Stimulated activated CD4-positive, alpha-beta T cell treated with anti-CD3 and anti-CD28 coated beads, Interleukin-2, amount 100 ng/mL, for 48 hours (primary cell): Measurements from ENCODE around the gene BLVRB.
"Not testable (repeated sequence)": the region's sequence is repeated elsewhere in the genome, so short reads cannot be mapped to it uniquely, and the experiment has no call there.

Source experiments
- DNase-seq, 2 donors: peaks; one replicate each; pipeline ENCODE4 v3.0.0-alpha.2; 2020

The BLVRB gene

DNA sequence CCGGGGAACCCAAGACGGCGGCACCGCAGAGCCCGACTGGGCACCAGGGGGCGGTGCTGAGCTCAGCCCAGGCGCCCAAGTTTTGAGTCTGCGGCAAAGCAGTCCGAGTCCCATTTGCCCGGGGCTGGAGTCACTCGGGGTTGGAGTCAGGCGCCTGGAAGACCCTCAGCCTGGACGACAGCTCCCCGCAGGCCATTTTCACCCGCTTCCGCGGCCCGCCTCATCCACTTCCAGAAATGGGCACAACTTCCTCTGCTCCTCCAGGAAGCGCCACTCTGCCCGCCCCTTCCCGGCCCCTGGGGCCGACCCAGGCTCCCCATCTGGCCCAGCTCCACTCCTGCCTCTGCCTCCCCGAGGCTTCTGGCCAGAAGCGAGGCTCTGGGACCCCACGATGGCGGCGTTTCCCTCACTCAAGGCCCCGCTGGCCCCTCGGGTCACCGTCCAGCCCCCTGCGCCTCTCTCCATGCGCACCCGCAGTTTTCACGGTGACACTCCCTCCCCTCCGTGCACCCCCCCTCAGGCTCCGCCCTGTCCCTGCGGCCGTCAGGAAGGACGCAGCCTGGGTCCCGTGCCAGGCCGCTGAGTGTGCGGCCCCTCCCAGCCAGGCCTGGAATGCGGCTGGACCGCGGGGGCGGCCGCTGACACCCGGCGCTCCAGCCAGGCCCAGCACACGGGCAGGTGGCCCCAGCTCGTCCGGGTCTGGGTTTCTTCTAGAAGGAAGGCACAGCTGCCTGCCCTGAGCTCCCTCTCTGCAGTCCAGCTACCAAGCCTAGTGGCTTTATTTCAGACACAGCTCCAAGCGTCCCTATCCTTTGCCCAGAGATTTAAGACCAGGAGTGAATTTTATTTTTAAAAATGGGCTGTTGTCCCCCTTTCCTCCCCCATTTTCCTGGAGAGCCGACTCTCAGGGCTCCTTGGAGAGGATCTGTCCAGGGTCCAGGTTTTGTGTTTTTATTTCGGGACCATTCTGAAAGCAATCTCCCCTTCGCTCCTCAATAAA lies 44.5 kb downstream of the BLVRB start:
- DNase-seq: peak; percentile 62 to 72

GRCh38 chr19:40420451-40420765 lies 45.1 kb downstream of the BLVRB start:
- DNase-seq: no peak

DNA sequence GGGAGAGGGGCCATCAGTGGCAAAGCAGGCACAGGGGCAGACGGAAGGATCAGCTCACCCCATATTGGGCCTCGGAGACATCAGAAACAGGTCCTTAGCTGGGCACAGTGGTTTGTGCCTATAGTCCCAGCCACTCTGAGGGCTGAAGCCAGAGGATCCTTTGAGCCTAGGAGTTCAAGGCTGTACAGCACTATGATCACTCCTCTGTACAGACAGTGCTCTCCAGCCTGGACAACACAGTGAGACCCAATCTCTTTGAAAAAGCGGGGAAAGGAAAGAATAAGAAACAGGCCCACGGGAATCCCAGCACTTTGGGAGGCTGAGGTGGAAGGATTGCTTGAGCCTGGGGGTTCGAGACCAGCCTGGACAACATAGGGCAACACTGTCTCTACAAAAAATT lies 45.8 kb downstream of the BLVRB start:
- no peak for DNase-seq

DNA sequence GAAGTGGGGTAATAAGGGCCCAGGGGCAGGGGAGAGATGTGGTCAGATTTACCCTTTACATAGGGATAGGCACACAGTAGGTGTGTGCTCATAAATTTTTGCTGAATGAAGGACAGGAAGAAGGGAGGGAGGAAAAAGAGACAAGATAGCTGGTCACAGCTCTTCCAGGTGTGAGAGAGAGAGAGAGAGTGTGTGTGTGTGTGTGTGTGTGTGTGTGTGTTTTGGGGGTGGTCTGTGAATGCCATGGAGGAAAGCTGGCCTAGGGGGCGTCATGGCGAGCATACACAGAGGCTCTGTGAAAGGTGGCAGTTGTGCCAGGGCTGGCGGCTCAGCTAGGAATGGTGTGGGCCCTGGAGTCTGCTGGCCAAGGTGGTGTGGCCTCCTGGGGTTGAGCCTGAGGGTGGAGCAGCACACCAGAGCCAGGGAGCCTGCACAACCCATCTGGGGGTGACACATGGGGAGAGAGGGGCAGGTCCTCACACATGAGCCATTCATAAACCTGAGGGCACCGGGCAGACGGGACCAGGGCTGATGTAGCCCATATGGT lies 46.4 kb downstream of the BLVRB start:
- no peak for DNase-seq

DNA sequence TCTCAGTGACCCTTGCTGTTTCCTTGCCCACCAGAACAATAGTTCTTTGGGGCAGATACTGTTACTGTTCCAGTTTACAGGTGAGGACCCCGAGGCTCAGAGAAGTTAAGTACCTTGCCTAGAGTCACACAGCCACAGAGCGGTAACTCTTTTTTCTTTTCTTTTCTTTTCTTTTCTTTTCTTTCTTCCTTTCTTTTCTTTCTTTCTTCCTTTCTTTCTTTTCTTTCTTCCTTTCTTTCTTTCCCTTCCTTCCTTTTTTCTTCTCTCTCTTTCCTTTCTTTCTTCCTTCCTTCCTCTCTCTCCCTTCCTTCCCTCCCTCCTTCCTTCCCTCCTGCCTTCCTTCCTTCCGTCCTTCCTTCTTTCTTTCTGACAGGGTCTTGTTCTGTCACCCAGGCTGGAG lies 47.5 kb downstream of the BLVRB start:
- no peak for DNase-seq

- no peak for DNase-seq
These were observed 47.9 kb downstream of the BLVRB start for GRCh38 chr19:40417643-40417981.

GRCh38 chr19:40416918-40417642 lies 48.5 kb downstream of the BLVRB start:
- DNase-seq: no peak

DNA sequence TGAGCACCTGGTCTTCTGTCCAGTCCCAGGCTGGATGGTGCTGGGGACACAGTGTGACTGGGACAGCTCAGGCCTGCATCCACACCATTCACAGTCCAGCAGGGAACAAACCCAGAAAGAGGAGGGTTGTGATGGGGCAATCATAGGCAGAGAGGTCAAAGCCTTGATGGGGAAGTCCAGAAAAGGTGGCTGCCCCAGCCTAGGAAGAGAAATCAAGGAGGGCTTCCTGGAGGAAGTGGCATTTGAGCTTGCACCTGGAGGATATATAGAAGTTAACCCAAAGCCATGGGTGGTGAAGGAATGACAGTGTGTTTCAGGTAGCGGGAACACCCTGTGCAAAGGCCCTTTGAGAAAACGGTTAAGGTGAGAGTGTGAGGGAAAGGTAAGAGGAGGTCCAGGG lies 49.8 kb downstream of the BLVRB start:
- DNase-seq: no peak

DNA sequence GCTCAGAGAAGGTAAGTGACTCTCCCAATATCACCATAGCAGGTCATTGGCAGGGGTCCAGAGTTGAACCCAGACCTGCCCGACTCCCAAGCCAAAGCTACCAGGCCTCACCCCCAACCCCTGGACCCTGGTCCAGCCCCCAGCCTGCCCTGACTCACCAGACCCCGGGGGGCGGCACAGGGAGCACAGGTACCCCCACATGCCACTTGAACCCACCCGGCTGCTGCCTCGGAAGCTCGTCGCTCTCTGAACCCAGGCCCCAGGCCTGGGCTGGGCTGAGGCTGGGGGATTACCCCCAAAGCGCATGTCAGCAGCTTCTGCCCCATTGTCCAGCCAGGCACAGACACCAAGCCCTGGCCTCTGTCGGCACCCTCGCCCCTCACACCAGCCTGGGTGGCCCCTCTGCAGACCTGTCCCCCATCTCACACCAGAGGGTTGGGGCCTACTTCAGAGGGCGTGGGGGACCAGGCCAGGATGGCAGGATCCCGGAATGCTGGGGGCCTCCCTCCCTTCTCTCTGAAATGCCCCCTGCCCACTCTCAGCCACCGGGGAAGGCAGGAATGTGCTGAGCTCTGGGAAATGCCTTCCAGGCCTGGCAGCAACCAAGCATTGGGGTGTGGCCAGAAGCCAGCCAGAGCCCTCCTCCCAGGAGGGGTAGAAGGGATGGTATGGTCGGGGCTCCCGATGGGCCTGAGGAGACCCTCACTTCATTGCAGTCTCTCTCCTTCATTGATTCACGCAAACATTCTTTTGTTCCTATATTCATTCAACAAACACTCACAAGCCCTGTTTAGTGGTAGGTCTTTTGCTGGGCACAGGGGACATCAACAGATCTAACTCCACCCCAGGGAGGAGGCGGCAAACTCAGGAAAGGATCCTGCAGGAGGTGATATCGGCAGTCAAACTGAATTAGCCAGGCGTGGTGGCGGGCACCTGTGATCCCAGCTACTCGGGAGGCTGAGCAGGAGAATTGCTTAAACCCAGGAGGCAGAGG lies 50.7 kb downstream of the BLVRB start:
- no peak for DNase-seq

- no peak for DNase-seq
These were observed 52.2 kb downstream of the BLVRB start, which contains the start of gene PRX for GRCh38 chr19:40413291-40413845. Gene PRX, minus strand, starts transcription at chr19:40413378. Its CDS starts 5,446 bp downstream, at chr19:40407932.

DNA sequence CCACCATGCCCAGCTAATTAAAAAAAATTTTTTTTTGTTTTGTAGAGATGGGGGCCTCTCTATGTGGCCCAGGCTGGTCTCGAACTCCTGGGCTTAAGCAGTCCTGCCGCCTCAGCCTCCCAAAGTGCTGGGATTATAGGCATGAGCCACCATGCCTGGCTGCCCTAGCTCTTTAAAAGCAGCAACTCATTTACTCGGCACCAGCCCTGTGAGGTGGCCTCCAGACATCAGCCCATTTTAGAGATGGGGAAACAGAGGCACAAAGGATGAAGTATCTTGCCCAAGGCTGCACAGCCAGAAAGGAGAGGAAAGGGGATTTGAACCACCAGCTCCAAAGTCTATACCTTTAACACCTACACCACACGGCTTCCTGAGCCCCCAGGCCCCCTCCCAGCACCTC lies 52.7 kb downstream of the BLVRB start:
- no peak for DNase-seq

DNA sequence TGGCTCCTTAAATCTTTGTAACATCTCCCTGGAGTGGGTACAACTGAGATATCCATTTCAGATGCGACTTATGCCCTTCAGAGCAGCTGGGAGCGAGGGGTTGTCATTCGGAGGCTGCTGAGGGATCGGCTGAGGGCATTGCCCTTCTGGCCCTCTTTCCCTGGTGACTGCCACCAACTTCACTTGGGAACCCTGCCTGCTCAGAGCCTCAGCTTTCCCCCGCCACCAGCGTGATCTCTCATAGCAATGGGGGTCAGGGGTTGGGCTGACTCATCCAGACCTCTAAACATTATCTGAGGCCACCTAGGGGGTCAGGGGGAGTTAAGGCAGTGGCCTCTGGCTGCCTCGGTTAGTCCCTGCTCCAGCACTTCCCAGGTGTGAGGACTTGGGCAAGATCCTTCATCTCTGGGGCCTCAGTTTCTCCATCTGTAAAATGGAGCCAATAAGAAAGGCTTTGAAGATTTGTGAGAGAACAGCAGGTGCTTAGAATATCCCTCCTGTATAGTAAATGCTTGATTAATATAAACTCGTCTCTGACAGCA lies 53.5 kb downstream of the BLVRB start:
- DNase-seq: no peak

- DNase-seq: no peak
These were observed 54.3 kb downstream of the BLVRB start for GRCh38 chr19:40411125-40411842.

- no peak for DNase-seq
These were observed 55.5 kb downstream of the BLVRB start for GRCh38 chr19:40410030-40410389.

GRCh38 chr19:40408598-40408925 lies 57.0 kb downstream of the BLVRB start:
- not testable (repeated sequence) for DNase-seq

DNA sequence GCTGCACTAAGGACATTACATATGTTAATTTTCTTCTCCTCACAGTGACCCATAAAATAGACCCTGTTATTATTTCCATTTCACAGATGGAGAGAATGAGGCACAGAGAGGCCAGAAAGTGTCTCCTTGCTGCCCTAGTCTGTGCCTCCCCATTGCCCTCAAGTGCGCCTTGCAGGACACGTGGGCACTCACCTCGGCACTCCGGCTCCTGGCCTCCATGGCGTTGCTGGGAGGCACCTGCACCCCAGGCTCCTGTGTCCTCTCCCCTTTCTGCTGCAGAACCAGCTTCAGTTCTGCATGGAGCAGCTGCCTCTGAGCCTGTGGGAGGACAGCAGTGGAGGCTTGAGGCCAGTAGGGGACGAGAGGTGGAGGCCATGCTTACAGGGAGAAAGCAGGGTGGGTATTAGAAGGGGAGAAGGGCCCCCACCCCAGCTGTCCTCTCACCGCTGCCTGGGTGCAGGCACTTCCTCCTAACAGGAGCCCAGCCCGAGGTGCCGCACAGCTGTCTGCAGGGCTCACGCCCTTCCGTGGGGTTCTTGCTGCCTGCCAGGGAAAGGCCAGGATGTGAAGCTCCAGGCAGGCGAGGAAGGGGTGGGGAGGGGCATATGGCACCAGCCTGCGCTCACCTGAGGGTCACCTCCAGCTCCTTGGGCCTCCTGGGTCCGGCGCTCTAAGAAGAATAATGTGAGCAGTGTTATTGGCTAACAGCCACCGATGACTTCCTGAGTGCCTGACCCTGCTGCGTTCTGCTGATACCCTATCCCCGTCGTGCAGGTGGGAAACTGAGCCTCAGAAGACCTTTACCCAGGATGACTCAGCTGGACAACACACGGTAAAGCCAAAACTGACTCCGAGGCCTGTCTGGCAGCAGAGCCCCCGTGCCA lies 57.6 kb downstream of the BLVRB start:
- DNase-seq: no peak

DNA sequence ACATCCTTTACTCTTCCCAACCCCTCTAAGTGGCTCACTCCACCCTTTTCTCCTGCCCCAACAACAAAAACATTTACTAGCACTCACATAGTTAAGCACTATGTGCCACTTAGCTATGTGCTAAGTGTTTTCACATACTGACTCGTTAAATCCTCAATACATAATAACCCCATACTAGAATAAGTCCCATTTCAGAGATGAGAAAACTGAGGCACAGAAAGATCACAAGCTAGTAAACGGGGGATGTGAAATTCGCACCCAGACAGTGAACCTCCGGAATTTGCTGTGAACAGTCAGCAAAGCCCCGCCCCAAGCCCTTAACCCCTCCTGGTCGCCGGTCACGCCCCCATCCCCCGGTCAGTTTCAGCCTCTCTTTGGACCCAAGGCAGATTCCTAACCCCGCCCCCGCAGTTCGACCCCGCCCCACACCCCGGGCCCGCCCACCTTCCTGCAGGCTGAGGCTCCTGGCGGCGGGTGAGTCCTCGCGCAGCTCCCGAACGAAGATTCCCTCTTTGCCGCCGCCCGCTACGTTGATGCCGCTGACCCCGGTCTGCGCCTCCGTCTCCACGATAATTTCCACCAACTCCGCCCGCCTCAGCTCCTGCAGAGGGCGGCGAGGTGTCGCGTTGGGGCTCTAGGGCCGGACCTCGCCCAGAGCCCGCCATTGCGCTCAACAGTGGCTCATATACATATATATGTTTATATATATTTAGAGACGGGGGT lies 62.1 kb downstream of the BLVRB start:
- DNase-seq: peak; percentile 74 to 79

GRCh38 chr19:40400559-40400958 lies 65.0 kb downstream of the BLVRB start:
- DNase-seq: no peak

GRCh38 chr19:40398417-40399131 lies 67.0 kb downstream of the BLVRB start:
- DNase-seq: peak; percentile 47 to 51
